Measurements from ENCODE around the gene TMEM213.

GRCh38 chr7:138829335-138829734 is 31.5 kb downstream of the TMEM213 start:
- TF ChIP-seq SIN3A (IDR thresholded peaks at IDR 0.05; ENCODE audit: borderline replicate concordance, insufficient read depth, low read depth, low read length) (no peak), CTCF (IDR thresholded peaks at IDR 0.05) (no peak)
